Kidney glomerular epithelial cell (primary cell): Measurements from ENCODE around the gene TARBP2.

Source experiments
- DNase-seq: peaks from one replicate; lab custom pipeline; 2025; lab: John Stamatoyannopoulos, UW

TARBP2 gene

GRCh38 chr12:53500776-53501614 lies at the start of gene TARBP2:
Gene TARBP2, plus strand, starts transcription at chr12:53501283. Its CDS starts 126 bp downstream, at chr12:53501409.
- DNase-seq, result peak; percentile 99

- DNase-seq, result peak; percentile 99
Observed at GRCh38 chr12:53451661-53452158, 49.4 kb upstream of the TARBP2 start, which contains the start of gene PCBP2. Gene PCBP2, plus strand, starts transcription at chr12:53452102. Its CDS starts 2,699 bp downstream, at chr12:53454801.

GRCh38 chr12:53452159-53453077 lies 48.7 kb upstream of the TARBP2 start:
- DNase-seq, result peak; percentile 51

- DNase-seq, result no peak
Observed at GRCh38 chr12:53453953-53454640, 47.0 kb upstream of the TARBP2 start.

GRCh38 chr12:53454707-53455106 lies 46.4 kb upstream of the TARBP2 start:
- DNase-seq, result no peak

GRCh38 chr12:53456654-53457366 lies 44.3 kb upstream of the TARBP2 start:
- peak; percentile 21 for DNase-seq

- DNase-seq, result no peak
Observed at GRCh38 chr12:53459097-53459496, 42.0 kb upstream of the TARBP2 start.

GRCh38 chr12:53461059-53461458 lies 40.0 kb upstream of the TARBP2 start:
- no peak for DNase-seq

GRCh38 chr12:53461591-53461990 lies 39.5 kb upstream of the TARBP2 start:
- no peak for DNase-seq

GRCh38 chr12:53462935-53463334 lies 38.1 kb upstream of the TARBP2 start:
- DNase-seq, result no peak

- no peak for DNase-seq
Observed at GRCh38 chr12:53463802-53464560, 37.1 kb upstream of the TARBP2 start.

GRCh38 chr12:53464685-53465418 lies 36.2 kb upstream of the TARBP2 start:
- no peak for DNase-seq

- DNase-seq, result no peak
Observed at GRCh38 chr12:53465679-53466078, 35.4 kb upstream of the TARBP2 start.

- no peak for DNase-seq
Observed at GRCh38 chr12:53466640-53467039, 34.4 kb upstream of the TARBP2 start.

- no peak for DNase-seq
Observed at GRCh38 chr12:53467082-53467481, 34.0 kb upstream of the TARBP2 start.

GRCh38 chr12:53467880-53468279 lies 33.2 kb upstream of the TARBP2 start:
- no peak for DNase-seq

- no peak for DNase-seq
Observed at GRCh38 chr12:53468282-53468681, 32.8 kb upstream of the TARBP2 start.

GRCh38 chr12:53472056-53472582 lies 29.0 kb upstream of the TARBP2 start:
- no peak for DNase-seq

GRCh38 chr12:53474077-53474476 lies 27.0 kb upstream of the TARBP2 start:
- DNase-seq, result no peak

- DNase-seq, result no peak
Observed at GRCh38 chr12:53474819-53475218, 26.3 kb upstream of the TARBP2 start.
